ENCODE results near the gene CYB5R4.

The CYB5R4 gene

DNA sequence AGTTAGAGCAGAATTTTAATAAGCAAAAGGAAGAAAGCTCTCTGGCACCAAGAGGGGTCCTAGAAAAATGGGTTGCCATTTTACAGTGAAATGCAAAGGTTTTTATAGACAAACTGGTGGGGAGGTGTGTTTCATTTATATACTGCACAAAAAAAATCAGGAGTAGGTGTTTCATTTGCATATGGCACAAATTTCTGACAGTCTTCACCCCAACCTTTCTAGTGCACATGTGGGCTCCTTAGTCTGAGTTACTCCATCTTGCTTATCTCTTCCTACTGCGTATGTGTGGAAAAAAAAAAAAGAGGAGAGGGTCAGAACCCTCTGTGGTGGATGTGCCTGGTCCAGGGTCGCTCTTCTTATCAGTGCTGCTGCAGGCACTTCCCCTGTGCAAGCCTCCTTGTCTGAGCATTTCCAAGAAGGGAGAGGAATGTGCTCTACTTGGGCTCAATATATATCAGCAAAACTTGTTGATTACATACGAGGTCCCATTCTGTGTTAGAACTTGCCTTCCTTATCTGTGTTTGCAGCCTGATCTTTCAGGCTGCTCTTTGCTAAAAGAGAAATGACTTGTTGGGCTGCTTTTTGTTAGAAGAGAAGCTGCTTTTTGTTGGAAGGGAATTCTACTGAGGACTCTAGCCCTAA is 115.0 kb downstream of the CYB5R4 start:
- no peak for DNase-seq
- intact Hi-C loops (cut with DNase I), result no loop called here

DNA sequence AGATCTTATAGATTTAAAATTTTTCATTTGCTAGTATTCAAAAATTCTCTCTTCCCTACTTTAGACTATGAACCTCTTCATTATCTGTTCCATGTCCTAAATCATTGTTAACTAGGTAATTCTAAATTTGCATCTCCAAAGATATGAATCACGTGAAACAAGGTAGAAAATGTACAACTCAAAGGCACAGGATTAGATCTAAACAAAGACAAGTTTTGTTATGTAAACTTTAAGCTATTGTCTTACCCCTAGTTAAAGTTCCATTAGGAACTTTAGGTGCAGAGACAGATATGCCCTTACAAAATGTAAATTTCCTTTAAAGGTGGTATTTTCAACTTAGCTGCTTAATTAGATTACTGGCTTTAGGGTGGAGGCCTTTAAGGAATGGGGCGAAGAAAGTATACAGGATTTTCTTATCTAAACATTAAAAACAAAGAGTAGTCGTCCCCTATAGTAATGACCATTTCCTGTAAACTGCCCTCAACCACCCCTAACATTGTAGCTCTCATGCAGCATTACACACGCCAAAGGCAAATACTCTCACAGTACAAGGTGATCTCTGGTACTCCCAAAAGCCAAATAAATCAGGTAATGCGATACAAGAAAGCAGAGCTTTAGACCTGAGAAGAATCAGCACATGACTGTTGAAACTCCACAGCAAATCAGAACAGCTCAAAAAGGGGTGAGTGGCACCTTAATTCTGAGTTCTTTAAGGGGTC is 116.7 kb downstream of the CYB5R4 start:
- DNase-seq, result no peak
- intact Hi-C loops (cut with DNase I), result no loop called here

- intact Hi-C loops (cut with DNase I), result no loop called here
- DNase-seq, result no peak
Measured at GRCh38 chr6:83976871-83977270, 117.4 kb downstream of the CYB5R4 start.

DNA sequence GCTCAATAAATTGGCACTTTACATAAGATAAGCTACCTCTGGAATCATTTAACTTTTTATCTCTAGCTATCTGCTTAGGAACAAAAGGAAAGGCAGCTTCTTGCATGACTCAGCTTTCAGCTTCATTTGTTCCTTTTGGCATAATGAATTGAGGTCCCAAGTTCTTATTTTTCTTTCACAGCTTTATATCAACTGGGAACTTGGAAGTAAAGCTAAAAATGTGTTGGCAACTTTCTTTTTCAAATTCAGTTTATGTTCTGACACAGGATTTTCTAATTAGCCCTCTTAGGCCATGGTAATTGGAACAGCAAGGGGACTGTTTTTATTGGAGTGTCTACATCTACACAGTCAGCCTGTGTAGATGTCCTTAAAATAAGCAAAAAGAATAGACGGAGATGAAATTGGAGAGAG is 118.8 kb downstream of the CYB5R4 start:
- intact Hi-C loops (cut with DNase I), result no loop called here
- no peak for DNase-seq

- intact Hi-C loops (cut with DNase I), result no loop called here
- DNase-seq, result no peak
Measured at GRCh38 chr6:83978997-83979396, 119.5 kb downstream of the CYB5R4 start.

DNA sequence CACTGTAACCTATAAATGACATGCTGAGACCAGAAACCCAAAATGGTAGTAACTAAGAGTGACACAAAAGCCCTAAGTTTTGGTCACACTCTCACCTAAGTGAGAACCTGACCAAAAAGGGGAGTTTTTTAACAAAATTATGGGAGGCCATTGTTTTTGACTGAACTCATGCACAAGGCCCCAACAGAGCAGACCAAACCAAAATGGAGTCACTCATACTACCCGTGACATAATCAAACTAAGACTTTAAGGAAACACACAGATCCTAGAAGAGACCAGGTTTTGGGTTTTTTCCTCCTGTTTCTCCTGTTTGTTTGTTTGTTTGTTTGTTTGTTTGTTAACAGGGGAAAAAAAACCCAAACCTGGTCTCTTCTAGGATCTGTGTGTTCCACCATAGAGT is 124.9 kb downstream of the CYB5R4 start:
- DNase-seq, result no peak
- intact Hi-C loops (cut with DNase I), result no loop called here

DNA sequence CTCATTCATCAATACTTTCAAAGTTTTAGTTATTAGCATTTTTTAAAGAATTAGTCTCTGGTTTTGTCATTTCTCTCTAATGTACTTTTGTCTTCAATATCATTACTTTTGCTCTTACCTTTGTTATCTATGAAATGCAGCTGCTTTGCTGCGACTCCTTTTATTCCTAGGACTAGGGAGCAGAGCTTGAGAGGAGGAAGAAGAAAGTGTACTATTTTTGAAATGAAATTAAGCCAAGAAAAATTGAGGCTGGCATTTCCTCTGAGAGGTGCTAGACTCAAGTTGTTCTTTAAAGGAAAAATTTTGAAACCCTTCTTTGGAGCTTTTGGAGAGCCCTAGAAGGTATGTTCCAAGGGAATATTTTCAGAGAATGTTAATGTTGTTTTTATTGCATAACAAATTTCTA is 125.8 kb downstream of the CYB5R4 start:
- intact Hi-C loops (cut with DNase I), result no loop called here
- no peak for DNase-seq

DNA sequence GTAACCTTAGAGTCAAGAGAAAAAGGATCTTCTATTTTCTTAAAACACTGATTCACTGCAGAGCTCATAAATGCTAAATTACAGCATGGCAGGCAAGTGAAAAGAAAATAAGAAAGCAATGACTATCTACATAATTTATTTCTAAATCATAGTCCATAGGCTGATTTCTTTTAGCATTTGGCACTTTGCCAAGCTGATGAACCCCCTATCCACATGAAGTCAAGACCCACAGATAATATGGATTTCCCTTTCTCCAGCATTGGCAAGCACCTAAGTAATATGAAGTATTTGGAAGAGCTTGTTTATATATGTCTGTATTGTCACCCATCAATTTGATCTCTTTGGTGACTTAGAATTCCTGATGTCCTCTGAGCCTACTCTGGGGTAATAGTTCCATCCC is 126.2 kb downstream of the CYB5R4 start:
- intact Hi-C loops (cut with DNase I), result no loop called here
- DNase-seq, result no peak

- no peak for DNase-seq
- intact Hi-C loops (cut with DNase I), result no loop called here
Measured at GRCh38 chr6:83998021-83998584, 138.6 kb downstream of the CYB5R4 start.

- DNase-seq, result no peak
- intact Hi-C loops (cut with DNase I), result no loop called here
Measured at GRCh38 chr6:84001119-84001518, 141.6 kb downstream of the CYB5R4 start.

DNA sequence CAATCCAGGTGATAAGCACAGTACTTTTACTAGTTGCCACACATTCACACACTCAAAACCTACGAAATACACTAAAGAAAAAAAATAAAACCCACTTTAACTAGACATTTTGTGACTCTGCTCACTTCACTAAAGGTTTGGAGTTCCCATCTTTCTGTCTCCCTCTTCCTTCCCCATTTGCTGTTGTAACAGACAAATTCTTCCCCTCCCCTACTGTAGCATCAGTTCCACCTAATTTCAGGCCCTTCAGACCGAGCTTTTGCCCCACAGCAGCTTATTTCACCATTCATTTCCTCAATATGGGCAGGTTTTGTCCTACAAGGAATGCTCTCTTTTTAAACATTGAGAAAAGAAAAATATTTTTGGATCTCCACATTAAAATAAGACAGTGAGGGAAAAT is 142.7 kb downstream of the CYB5R4 start:
- intact Hi-C loops (cut with DNase I), result no loop called here
- DNase-seq, result no peak

GRCh38 chr6:84003131-84003530 is 143.6 kb downstream of the CYB5R4 start:
- intact Hi-C loops (cut with DNase I), result no loop called here

DNA sequence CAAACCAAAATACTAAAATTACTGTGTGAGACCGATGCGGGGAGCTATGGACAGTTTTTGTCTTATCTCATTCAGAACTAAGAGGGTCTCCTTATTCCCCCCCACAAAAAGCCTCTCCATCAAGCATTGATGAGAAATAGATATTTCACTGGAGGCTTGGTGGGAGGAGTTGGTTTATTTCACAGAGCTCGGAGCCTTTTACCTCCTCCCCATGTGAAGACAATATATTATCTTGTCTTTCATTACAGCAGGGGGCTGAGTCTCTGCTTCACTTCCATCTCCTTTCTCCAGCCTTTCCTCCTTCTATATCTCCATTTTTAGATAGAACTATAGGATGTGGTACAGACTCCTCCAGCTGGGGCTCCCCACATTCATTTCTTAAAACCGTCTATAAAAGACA is 144.2 kb downstream of the CYB5R4 start:
- DNase-seq, result no peak
- intact Hi-C loops (cut with DNase I), result no loop called here

More at GRCh38 chr6:84003131-84003530, 143.6 kb downstream of the CYB5R4 start:
- no peak for DNase-seq

DNA sequence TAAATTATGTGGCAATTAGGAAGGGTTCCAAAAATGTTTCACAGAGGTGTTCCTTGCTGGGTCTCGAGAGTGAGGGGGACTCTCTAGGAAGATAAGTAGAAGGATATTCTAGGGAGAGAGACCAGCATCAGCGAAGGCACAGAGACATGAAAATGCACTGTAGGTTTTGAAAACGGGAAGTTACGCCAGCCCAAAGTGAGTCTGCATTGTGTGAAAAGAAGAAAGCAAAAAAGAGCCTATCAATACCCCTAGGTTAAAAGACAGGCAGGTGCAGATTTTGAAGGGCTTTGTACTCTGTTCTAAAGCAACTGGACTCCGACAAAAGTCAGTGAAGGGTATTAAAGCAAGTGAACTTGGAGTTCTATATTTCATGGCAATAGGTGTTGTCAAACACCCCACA is 148.4 kb downstream of the CYB5R4 start:
- intact Hi-C loops (cut with DNase I), result no loop called here

DNA sequence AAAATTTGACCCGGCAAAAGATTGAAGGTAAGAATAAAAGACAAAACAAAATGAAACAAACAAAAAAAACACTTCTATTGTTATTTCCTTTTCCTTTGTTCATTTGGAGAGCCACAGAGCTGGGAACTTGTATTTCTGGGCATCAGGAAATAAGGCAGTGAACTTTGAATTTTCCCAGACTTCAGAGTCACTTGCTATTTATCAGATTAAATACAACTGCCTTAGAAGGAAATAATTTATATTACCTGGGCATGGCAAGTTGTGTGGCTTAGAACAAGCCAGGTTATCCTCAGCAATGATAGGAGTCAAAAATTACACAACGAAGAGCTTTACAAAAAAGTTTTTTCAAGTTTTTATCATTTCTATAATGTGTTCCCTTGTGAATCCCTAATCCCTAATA is 153.9 kb downstream of the CYB5R4 start:
- no peak for DNase-seq
- intact Hi-C loops (cut with DNase I), result no loop called here

More for the DNA sequence above, 148.4 kb downstream of the CYB5R4 start:
- DNase-seq, result no peak

GRCh38 chr6:84013931-84014330 is 154.4 kb downstream of the CYB5R4 start:
- DNase-seq, result no peak
- intact Hi-C loops (cut with DNase I), result no loop called here

- intact Hi-C loops (cut with DNase I), result no loop called here
- no peak for DNase-seq
Measured at GRCh38 chr6:84016029-84016428, 156.5 kb downstream of the CYB5R4 start.

All from posterior cingulate gyrus (tissue), 11 donors.